Common myeloid progenitor, CD34-positive (primary cell): ENCODE results near the gene MS4A4E.

ENCODE experiments used
- CTCF ChIA-PET: fragments of 350-600 bp; sonication (Branson Sonifier 250); formaldehyde crosslinking; loops from one replicate; lab custom pipeline; 2021; ENCODE audit warnings: antibody characterized with exemption; lab: Charles Lee
- POLR2A ChIA-PET: fragments of 350-600 bp; sonication (Branson Sonifier 250); formaldehyde crosslinking; loops from one replicate; lab custom pipeline; 2021; ENCODE audit warnings: antibody characterized with exemption; lab: Charles Lee
- DNase-seq, 3 donors: peaks; one replicate each; pipeline versions ENCODE4 v3.0.0 to v3.0.0-alpha.2; 2013
- H3K27ac ChIP-seq, 2 experiments: 1 replicate in 1 of 2; 2 replicates in 1 of 2; pipeline ENCODE4 v1.7.0; 2013; ENCODE audit warnings: inconsistent platforms in 2 of 2, low read length in 2 of 2, mild to moderate bottlenecking in 2 of 2, low read depth in 1 of 2, moderate library complexity in 1 of 2; ENCODE audit not compliant: severe bottlenecking in 2 of 2, insufficient read depth in 1 of 2, poor library complexity in 1 of 2
- H3K27me3 ChIP-seq, 5 experiments: replicated peaks in 2 of 5; 1 replicate in 3 of 5; 2 replicates in 2 of 5; pipeline versions ENCODE4 v1.6.1 to v1.7.0; 2013; ENCODE audit warnings: low read length in 4 of 5, mild to moderate bottlenecking in 2 of 5, moderate library complexity in 2 of 5, inconsistent platforms in 1 of 5; ENCODE audit not compliant: insufficient read depth in 5 of 5, control insufficient read depth in 4 of 5
- H3K36me3 ChIP-seq, 4 experiments: 1 replicate in 2 of 4; 2 replicates in 2 of 4; pipeline versions ENCODE4 v1.6.1 to v1.7.0; 2013; ENCODE audit warnings: low read length in 3 of 4, control low read depth in 1 of 4, mild to moderate bottlenecking in 1 of 4; ENCODE audit not compliant: control insufficient read depth in 4 of 4, insufficient read depth in 4 of 4
- H3K4me1 ChIP-seq, 4 experiments: 1 replicate in 3 of 4; 2 replicates in 1 of 4; pipeline versions ENCODE4 v1.6.1 to v1.7.1; 2013; ENCODE audit warnings: low read length in 3 of 4, mild to moderate bottlenecking in 3 of 4, control low read depth in 1 of 4, inconsistent platforms in 1 of 4, moderate library complexity in 1 of 4; ENCODE audit not compliant: control insufficient read depth in 4 of 4, insufficient read depth in 4 of 4; ENCODE audit errors: control extremely low read depth in 1 of 4
- H3K4me3 ChIP-seq, 7 experiments: 1 replicate in 4 of 7; 2 replicates in 3 of 7; pipeline versions ENCODE4 v1.5.1 to v1.7.0; 2013; ENCODE audit warnings: mild to moderate bottlenecking in 7 of 7, low read length in 6 of 7, moderate library complexity in 6 of 7, inconsistent platforms in 2 of 7, low read depth in 2 of 7, control low read depth in 1 of 7; ENCODE audit not compliant: insufficient read depth in 4 of 7, control insufficient read depth in 1 of 7; ENCODE audit errors: extremely low read depth in 1 of 7
- H3K9me3 ChIP-seq, 5 experiments: 1 replicate in 4 of 5; 2 replicates in 1 of 5; pipeline versions ENCODE4 v1.6.1 to v1.7.1; 2013; ENCODE audit warnings: low read length in 4 of 5, mild to moderate bottlenecking in 2 of 5, inconsistent platforms in 1 of 5, low read depth in 1 of 5, moderate library complexity in 1 of 5; ENCODE audit not compliant: control insufficient read depth in 4 of 5, insufficient read depth in 2 of 5; ENCODE audit errors: control extremely low read depth in 1 of 5
- WGBS: methylation state at CpG from one replicate; pipeline ENCODE4 v1.1.5; 2013; ENCODE audit not compliant: insufficient coverage; 5-methylcytosine and 5-hydroxymethylcytosine counted together

The MS4A4E gene

DNA sequence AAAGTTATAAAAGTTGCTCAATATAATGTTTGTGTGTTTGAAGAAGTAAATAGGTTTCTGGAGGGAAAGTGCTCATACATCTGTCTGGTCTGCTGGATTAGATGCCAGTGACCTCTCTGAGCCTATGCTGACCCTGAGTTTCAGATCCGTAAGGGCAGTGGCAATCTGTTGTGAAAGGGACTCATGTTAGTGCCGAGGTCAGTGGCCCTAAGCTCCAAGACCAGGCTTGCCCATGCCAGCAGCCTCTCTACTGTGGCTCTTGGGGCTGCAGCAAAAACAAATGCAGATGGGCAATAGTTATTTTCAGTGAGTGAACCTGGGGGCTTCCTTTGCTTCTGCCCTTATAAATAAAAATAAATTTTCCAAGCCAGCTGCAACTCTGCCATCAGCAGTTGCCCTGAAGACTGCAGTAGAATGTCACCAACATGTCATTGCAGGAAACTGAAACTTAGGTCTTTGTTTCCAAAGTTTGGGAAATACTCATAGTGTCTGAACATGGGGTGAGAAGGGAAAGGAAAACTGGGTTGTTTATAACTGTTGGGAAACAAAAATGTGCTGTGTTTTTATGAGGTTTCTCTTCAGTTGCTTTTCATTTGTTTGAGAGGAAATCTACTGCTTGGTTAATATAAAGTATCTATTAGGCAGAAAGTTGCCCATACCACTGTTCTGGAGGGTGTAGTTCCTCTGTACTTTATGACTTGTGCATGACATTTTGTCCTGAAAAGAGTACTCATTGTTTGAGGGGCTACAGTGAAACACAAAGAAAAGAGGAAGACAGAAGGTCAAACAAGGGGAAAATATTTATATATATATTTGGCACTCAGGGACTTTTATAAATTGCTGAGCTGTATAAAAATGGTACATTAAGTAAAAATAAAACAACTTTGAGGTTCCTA lies 9.5 kb upstream of the MS4A4E start:
- H3K4me1 ChIP-seq = peaks cover 0 to 11% (median 4%) of the 10 kb centered on the region in 4 experiments
- ChIA-PET POLR2A (no interaction called here), CTCF (interaction anchor here (0.9 to 3.6 kb wide), 20 partner anchors 12 to 448 kb away, joined by 3 to 24 read pairs (median 6); no protein-coding TSS in a partner anchor)
- no peak overlapping the region for H3K27ac ChIP-seq
- peaks cover 0 to 23% (median 14%) of the 10 kb centered on the region in 5 experiments for H3K9me3 ChIP-seq
- no peaks in the 10 kb centered on the region for H3K36me3 ChIP-seq
- H3K4me3 ChIP-seq = no peak overlapping the region
- DNase-seq = peak in 2 of 3 donors; percentile 31 to 42
- 100% methylated on average over 1 of the region's 2 CpGs for WGBS
- no peaks in the 10 kb centered on the region for H3K27me3 ChIP-seq

GRCh38 chr11:60251485-60252212 lies 8.7 kb upstream of the MS4A4E start:
- peak; percentile 55 to 67 (median 62) for DNase-seq
- WGBS = 61% methylated on average over 3 of the region's 6 CpGs
- CTCF ChIA-PET = interaction anchor here (0.6 to 3.6 kb wide), 35 partner anchors 8 to 450 kb away, joined by 3 to 24 read pairs (median 4); partner anchors contain the start of gene MS4A4E

DNA sequence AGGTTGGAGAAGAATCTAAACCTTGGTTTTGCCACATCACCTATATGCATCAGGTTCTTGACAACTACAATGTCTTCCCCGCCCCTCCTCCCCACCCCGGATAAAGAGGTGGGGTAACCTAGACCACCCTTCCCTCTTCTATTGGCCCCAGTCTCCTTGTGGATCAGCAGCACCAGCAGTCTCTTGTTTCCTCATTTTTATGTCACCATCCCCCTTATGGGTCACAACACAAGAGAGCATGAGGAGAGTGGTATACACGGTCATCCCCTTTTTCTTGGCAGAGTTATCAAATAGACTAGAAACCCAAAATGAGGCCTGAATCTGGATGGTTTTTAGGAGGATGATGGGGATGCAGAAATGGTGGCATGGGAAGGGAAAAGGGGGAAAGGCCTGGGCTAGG lies 1.2 kb downstream of the MS4A4E start:
- Histone ChIP-seq H3K27ac (no peak overlapping the region), H3K9me3 (no peaks in the 10 kb centered on the region), H3K4me1 (peaks cover 8 to 15% (median 12%) of the 10 kb centered on the region in 4 experiments), H3K4me3 (no peak overlapping the region), H3K36me3 (no peaks in the 10 kb centered on the region), H3K27me3 (no peaks in the 10 kb centered on the region)
- CTCF ChIA-PET = no interaction called here
- POLR2A ChIA-PET = no interaction called here
- 90% methylated on average over 2 of the region's 3 CpGs for WGBS
- DNase-seq = no peak

More at GRCh38 chr11:60251485-60252212, 8.7 kb upstream of the MS4A4E start:
- no peak overlapping the region for H3K4me3 ChIP-seq
- H3K4me1 ChIP-seq = peaks cover 0 to 11% (median 4%) of the 10 kb centered on the region in 4 experiments
- POLR2A ChIA-PET = no interaction called here
- H3K9me3 ChIP-seq = peaks cover 0 to 23% (median 14%) of the 10 kb centered on the region in 5 experiments
- H3K36me3 ChIP-seq = no peaks in the 10 kb centered on the region
- no peaks in the 10 kb centered on the region for H3K27me3 ChIP-seq
- H3K27ac ChIP-seq = no peak overlapping the region

- Histone ChIP-seq H3K9me3 (no peaks in the 10 kb centered on the region), H3K4me3 (no peak overlapping the region), H3K27me3 (no peaks in the 10 kb centered on the region), H3K4me1 (peaks cover 8 to 15% (median 12%) of the 10 kb centered on the region in 4 experiments), H3K36me3 (no peaks in the 10 kb centered on the region), H3K27ac (no peak overlapping the region)
- WGBS = 100% methylated on average over 1 of the region's 5 CpGs
- DNase-seq = no peak
- ChIA-PET POLR2A (no interaction called here), CTCF (no interaction called here)
Measured at GRCh38 chr11:60240662-60241061, 2.3 kb downstream of the MS4A4E start.

GRCh38 chr11:60235321-60235720 lies 7.6 kb downstream of the MS4A4E start:
- POLR2A ChIA-PET = no interaction called here
- WGBS = 80% methylated on average over 2 of the region's 3 CpGs
- Histone ChIP-seq H3K36me3 (no peaks in the 10 kb centered on the region), H3K27me3 (no peaks in the 10 kb centered on the region), H3K4me3 (no peak overlapping the region), H3K4me1 (no peaks in the 10 kb centered on the region), H3K9me3 (peaks cover 0 to 3% (median 0%) of the 10 kb centered on the region in 5 experiments), H3K27ac (no peak overlapping the region)
- no peak for DNase-seq
- CTCF ChIA-PET = no interaction called here

GRCh38 chr11:60230681-60231080 lies 12.3 kb downstream of the MS4A4E start:
- WGBS = no CpG with 5 or more reads among the region's 1 CpG
- H3K4me1 ChIP-seq = no peaks in the 10 kb centered on the region
- H3K9me3 ChIP-seq = peaks cover 0 to 3% (median 0%) of the 10 kb centered on the region in 5 experiments
- POLR2A ChIA-PET = no interaction called here
- no peak overlapping the region for H3K27ac ChIP-seq
- H3K27me3 ChIP-seq = no peaks in the 10 kb centered on the region
- CTCF ChIA-PET = interaction anchor here (1.0 kb wide), 1 partner anchor 137 kb away, joined by 3 read pairs; no protein-coding TSS in a partner anchor
- no peak overlapping the region for H3K4me3 ChIP-seq
- DNase-seq = no peak
- no peaks in the 10 kb centered on the region for H3K36me3 ChIP-seq
